Stomach (tissue), 4 donors: ENCODE data around the gene PCDHGA1.

Source experiments
- CTCF ChIP-seq, 7 experiments: fragments of 450-650 bp in 4 of 7; fragments of 200-600 bp in 3 of 7; sonication (generic) in 3 of 7; IDR thresholded peaks; one replicate each; pipeline ENCODE4 v1.5.1; 2016 to 2019; ENCODE audit warnings: antibody characterized with exemption in 7 of 7, control low read depth in 2 of 7, mild to moderate bottlenecking in 1 of 7
- POLR2A ChIP-seq, 4 donors: fragments of 450-650 bp; IDR thresholded peaks; one replicate each; pipeline ENCODE4 v1.6.1; 2016; ENCODE audit warnings: antibody characterized with exemption in 4 of 4, control low read depth in 2 of 4, mild to moderate bottlenecking in 1 of 4, moderate library complexity in 1 of 4

- TF ChIP-seq POLR2A (IDR thresholded peaks at IDR 0.05) (no peak), CTCF (IDR thresholded peaks at IDR 0.05) (no peak)
These were observed 147.5 kb downstream of the PCDHGA1 start for GRCh38 chr5:141477815-141478214.
